Hepatocyte (in vitro differentiated cells): Measurements from ENCODE around the gene MAPKAP1.

ENCODE experiments used
- EZH2phosphoT487 ChIP-seq: fragments of 200-600 bp; sonication (generic); IDR thresholded peaks from one replicate; pipeline ENCODE4 v1.6.1; 2018; ENCODE audit warnings: antibody characterized with exemption, mild to moderate bottlenecking, low read depth, moderate library complexity; ENCODE audit not compliant: unreplicated experiment, severe bottlenecking
- TF ChIP-seq, protein P1 (sequence below): fragments of 200-600 bp; sonication (generic); IDR thresholded peaks from 2 replicates; pipeline ENCODE4 v1.5.1; 2016; ENCODE audit warnings: antibody characterized with exemption, mild to moderate bottlenecking; ENCODE audit not compliant: poor library complexity

DNA sequence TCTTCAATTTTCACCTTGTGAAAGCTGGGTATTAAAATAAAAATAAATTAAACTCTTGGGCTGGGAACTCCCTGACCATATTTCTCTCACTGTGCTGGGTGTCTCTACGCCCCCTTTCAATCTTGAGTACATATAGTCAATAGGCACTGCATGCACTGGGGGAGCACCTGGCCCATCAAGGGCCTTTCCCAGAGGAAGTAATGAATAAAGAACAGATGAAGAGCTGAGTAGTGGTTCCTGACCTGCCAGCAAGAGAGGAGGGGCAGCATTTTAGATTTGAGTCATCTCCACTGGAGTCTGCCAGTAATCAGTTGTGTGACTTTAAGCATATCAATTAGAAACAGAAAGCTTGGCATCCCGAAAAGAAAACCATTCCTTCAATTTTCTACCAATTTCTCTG, 6.2 kb downstream of the MAPKAP1 start:
- TF ChIP-seq, protein P1, sequence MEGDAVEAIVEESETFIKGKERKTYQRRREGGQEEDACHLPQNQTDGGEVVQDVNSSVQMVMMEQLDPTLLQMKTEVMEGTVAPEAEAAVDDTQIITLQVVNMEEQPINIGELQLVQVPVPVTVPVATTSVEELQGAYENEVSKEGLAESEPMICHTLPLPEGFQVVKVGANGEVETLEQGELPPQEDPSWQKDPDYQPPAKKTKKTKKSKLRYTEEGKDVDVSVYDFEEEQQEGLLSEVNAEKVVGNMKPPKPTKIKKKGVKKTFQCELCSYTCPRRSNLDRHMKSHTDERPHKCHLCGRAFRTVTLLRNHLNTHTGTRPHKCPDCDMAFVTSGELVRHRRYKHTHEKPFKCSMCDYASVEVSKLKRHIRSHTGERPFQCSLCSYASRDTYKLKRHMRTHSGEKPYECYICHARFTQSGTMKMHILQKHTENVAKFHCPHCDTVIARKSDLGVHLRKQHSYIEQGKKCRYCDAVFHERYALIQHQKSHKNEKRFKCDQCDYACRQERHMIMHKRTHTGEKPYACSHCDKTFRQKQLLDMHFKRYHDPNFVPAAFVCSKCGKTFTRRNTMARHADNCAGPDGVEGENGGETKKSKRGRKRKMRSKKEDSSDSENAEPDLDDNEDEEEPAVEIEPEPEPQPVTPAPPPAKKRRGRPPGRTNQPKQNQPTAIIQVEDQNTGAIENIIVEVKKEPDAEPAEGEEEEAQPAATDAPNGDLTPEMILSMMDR: no peak
- TF ChIP-seq EZH2phosphoT487: no peak
